ENCODE results near the gene C3orf62.
"Not testable (repeated sequence)": the region's sequence is repeated elsewhere in the genome, so short reads cannot be mapped to it uniquely, and the experiment has no call there.

C3orf62 gene

GRCh38 chr3:49266410-49267095 lies 10.5 kb downstream of the C3orf62 start:
- DNase-seq = no peak

- no peak for DNase-seq
These were observed 11.2 kb downstream of the C3orf62 start for GRCh38 chr3:49265661-49266386.

DNA sequence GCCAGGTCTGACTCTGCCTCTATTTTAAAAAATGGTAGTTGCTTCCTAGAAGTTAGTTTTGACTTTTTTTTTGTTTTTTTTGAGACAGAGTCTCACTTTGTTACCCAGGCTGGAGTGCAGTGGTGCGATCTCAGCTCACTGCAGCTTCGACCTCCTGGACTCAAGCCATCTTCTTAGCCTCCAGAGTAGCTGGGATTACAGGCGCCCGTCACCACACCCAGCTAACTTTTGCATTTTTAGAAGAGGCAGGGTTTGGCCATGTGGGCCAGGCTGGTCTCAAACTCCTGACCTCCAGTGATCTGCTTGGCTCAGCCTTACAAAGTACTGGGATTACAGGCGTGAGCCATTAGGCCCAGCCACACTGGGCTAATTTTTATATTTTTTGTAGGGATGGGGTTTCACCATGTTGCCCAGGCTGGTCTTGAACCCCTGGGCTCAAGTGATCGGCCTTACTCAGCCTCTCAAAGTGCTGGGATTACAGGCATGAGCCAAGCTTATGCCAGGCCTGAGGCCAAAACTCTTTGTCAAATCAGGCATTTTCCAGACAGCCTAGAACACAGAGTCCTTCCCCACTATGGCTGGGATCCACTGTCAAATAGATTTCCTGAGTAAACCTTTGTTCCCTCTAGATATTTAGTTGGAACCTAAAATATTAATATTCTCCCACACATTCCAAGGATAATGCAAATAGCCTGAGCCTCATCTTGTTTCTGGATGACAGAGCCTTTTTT lies 13.7 kb downstream of the C3orf62 start:
- no peak for DNase-seq

GRCh38 chr3:49260806-49261324 lies 16.2 kb downstream of the C3orf62 start:
- DNase-seq = no peak

DNA sequence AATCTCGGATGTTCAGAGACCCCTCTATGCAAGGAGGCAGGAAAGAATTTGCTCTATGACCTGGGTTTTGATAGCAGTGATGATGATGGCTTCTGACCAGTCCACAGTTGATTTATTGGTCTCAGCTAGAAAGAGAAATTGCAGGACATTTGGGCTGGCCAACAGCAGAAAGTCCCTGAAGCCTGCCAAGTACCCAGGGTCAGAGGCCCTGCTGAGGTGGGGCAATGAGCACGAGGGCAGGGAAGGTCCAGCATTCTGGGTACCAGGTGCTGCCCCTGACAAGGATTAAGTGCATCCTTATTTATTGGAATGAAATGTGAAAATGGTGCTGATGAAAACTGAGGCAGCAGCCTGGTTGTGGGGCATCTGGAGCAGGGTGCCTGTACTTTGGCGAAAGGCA lies 19.8 kb downstream of the C3orf62 start:
- DNase-seq = no peak

DNA sequence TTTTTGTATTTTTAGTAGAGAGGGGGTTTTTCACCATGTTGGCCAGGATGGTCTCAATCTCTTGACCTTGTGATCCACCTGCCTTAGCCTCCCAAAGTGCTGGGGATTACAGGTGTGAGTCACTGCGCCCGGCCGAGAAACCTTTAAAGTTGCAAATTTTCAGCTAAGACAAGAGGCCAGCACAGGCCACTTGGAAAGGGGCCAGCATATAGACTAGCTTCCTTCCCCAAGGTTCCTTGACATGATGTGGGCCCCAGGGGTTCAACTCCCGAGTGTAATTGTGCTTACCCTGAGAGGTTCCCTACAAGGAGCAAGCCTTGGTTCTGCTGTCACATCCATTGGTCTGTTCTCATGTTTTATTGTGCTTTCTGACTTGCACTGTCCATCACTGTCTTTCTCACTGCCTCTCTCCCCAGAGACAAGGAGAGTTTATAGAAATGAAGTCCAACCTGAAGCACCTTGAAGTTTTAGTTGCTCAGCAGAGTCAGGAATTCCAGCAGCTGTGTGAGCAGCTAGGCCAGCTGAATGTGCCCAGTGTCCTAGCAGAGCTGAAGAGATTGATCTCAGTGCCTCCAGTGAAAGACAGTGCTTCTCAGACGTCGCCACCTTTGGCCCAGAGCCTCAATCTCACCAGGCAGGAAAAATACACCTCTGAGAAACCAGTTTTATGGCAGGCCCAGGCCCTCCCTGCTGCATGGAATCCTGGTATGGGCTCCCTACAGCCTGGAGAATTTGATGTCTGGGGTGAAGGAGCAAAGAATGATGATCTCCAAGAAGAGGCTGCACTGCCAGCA lies 21.1 kb downstream of the C3orf62 start:
- DNase-seq = no peak

GRCh38 chr3:49255112-49255511 lies 21.9 kb downstream of the C3orf62 start:
- no peak for DNase-seq

DNA sequence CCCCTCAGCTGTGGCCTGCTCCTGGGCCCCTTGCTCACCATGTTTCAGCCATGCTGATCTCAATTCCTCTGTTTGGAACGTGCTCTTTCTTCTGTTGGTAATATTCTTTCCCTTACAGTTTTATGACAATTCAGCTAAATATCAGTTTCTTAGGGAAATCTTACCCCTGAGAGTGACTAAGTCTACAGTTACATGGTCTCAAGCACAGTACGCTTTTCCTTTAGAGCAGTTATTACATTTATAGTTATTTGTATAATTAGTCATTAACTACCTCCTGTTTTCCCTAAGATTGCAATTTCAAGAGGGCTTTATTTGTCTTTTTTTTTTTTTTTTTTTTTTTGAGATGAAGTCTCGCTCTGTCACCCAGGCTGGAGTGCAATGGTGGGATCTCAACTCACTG lies 23.5 kb downstream of the C3orf62 start:
- DNase-seq = no peak

DNA sequence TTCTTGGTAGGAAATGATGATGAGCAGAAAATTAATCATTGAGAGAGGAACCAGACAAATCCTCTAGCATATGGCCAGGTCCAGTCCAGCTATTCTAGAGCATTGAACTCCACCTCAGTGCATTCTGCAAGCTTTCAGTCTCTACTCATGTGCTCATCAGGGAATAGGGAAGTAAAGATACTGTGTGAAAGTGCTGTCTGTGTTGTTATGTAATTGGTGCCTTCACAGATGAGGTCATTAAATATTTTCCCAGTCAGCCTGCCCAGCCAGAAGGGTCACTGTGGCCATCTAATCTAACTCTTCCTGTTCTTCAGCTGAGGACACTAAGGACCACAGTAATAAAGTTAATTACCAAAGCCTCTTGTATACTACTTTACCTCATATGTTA lies 28.2 kb downstream of the C3orf62 start:
- DNase-seq = peak; percentile 14

DNA sequence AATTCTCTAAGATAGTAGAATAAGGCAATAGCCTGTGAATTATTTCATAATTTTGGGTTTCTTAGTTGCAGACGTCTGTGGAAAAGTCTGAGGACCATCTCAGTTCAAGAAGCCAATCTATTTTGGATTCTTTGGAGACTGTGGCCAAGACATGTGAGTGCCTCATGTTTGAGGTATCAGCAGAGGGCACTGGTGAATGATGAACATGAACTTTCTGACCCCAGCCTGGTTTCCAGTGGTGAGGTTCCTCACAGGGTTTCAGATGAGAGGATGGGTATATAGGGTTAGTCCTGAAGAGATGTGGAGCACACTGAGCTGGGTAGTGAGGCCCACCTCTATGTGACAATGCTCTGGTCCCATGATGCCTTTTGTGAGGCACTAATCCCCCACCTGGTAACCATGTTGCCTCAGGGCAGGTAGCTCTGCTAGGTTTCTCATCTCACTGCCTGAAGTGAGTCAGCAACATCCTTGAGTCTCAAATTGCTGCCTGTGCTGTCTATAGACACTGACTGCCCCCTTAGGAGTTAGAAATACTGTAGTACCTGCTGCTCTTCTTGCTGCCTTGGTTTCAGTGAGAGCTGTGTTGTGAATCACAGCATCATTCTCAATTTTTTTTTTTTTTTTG lies 32.3 kb downstream of the C3orf62 start:
- DNase-seq = no peak

DNA sequence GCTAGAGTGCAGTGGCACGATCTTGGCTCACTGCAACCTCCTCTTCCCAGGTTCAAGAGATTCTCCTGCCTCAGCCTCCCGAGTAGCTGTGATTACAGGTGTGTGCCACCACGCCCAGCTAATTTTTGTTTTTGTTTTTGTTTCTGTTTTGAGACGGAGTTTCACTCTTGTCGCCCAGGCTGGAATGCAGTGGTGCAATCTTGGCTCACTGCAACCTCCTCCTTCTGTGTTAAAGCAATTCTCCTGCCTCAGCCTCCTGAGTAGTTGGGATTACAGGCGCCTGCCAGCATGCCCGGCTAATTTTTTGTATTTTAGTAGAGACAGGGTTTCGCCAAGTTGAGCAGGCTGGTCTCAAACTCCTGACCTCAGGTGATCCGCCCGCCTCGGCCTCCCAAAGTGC lies 36.9 kb downstream of the C3orf62 start:
- not testable (repeated sequence) for DNase-seq

DNA sequence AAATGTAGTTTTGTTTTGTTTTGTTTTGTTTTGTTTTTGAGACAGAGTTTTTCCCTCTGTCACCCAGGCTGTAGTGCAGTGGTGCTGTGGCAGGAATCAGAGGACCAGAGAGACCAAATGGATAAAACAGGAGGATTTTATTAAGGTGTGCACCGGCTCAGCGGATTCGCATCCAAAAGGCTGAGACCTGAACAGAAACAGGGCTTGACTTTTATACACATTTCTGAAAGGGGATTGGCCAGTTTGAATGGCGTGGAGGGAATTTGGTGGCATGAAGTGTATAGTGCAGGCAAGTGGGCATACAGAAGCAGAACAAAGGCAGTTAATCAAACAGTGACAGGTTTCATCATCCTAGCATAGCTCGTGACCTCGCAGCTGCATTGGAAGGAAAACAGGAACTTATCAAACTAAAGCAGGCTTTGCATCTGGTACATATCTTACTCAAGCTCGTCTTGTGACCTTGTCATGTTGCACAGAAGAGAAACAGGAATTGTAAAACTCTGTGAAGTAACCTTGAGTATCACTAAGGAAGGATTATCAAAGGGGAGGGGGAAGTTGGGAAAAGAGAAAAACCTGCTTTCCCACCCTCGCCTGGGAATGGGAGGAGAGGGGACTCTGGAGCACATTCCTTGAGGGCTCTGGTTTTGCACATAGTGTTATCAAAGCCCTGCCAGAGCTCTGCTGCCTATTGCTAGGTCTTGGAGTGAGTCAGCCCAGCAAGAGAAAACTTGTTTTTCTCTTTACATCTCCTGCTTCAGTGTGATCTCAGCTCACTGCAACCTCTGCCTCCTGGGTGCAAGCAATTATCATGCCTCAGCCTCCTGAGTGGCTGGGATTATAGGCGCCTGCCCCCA lies 38.5 kb downstream of the C3orf62 start:
- DNase-seq = peak; percentile 26

DNA sequence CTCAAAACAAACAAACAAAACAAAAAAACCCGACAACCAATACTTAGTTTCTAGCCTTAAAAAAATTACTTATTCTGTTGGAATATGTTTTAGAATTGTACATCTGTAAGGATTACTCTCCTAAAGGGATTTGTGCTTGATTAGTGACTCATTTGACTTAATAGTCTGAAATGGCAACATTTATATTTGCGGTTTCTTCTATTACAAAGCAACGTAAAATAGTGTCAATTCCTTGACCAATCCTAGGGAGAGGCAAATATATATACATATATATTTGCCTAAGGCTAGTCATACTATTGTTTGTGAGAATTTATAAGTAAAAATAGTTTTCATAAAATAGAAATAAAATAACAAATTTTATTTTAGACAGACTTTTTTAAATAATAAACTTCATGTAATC lies 39.7 kb downstream of the C3orf62 start:
- DNase-seq = no peak

DNA sequence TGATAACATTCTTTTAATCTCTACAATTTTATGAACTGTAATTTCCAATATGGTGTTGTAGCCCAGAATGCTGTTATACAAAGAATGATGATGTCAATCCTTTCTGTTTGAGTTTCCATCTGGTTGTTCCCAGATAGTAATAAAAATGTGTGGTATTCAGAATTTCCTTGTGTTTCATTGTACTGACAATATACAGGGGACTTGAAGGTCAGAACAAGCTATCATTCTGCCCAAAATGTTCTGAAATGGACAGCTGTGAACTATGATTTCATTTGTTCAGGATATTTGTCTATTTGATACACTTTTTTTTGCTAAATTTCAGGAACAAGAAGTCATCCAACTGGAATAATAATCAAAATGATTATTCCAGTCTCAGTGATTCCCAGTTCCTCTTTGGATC lies 40.8 kb downstream of the C3orf62 start:
- DNase-seq = no peak

GRCh38 chr3:49228817-49229216 lies 48.2 kb downstream of the C3orf62 start:
- DNase-seq = not testable (repeated sequence)

GRCh38 chr3:49222002-49222401 lies 55.0 kb downstream of the C3orf62 start:
- DNase-seq = no peak

DNA sequence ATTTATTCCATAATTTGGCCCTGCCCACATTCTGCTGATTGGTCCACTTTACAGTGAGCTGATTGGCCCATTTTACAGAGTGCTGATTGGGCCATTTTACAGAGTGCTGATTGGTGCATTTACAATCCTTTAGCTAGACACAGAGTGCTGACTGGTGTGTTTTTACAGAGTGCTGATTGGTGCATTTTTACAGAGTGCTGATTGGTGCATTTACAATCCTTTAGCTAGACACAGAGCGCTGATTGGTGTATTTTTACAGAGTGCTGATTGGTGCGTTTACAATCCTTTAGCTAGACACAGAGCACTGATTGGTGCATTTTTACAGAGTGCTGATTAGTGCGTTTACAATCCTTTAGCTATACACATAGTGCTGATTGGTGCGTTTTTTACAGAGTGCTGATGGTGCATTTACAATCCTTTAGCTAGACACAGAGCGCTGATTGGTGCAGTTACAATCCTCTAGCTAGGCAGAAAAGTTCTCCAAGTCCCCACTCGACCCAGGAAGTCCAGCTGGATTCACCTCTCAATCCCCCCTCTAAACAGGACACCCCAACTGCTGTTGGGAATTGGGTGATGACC lies 56.0 kb downstream of the C3orf62 start:
- not testable (repeated sequence) for DNase-seq

GRCh38 chr3:49219132-49219531 lies 57.9 kb downstream of the C3orf62 start:
- no peak for DNase-seq

Data from CD4-positive, alpha-beta T cell treated with Interleukin-17A for 1 hour (primary cell).